LHCN-M2 (cell line): Measurements from ENCODE around the gene VDAC1. TPM values are rescaled to one million over a fixed set of nuclear protein-coding genes. Genes with fewer than 3 reads are reported as not detected.

Experiments
- DNase-seq: peaks from one replicate; pipeline ENCODE4 v3.0.0-alpha.2; 2012; ENCODE audit warnings: low read depth
- total RNA-seq: library from RNA; depleted of rRNA; stranded (reverse); fragments of >200 nt; gene quantifications from 2 replicates; pipeline ENCODE4 v1.2.3, GENCODE V29; 2014

The VDAC1 gene
- total RNA-seq, 1 experiment from 2014 or later = 461 TPM

- DNase-seq = no peak
Observed at GRCh38 chr5:134024811-134025210, 20.0 kb upstream of the VDAC1 start.

GRCh38 chr5:134022333-134022732, 17.6 kb upstream of the VDAC1 start:
- no peak for DNase-seq

- no peak for DNase-seq
Observed at GRCh38 chr5:134020188-134020587, 15.4 kb upstream of the VDAC1 start.

GRCh38 chr5:134019636-134020035, 14.9 kb upstream of the VDAC1 start:
- DNase-seq = no peak

- DNase-seq = no peak
Observed at GRCh38 chr5:134018986-134019316, 14.2 kb upstream of the VDAC1 start.

GRCh38 chr5:134018154-134018985, 13.6 kb upstream of the VDAC1 start:
- DNase-seq = no peak

- DNase-seq = no peak
Observed at GRCh38 chr5:134008266-134008749, 3.5 kb upstream of the VDAC1 start.

- DNase-seq = no peak
Observed at GRCh38 chr5:134007581-134008265, 2.9 kb upstream of the VDAC1 start.

GRCh38 chr5:134006115-134006514, 1.3 kb upstream of the VDAC1 start:
- DNase-seq = no peak

- no peak for DNase-seq
Observed at GRCh38 chr5:134005417-134006061, 764 bp upstream of the VDAC1 start.

- peak; percentile 49 for DNase-seq
Observed at GRCh38 chr5:134003817-134004625, 754 bp downstream of the VDAC1 start.

GRCh38 chr5:134003064-134003816, 1.5 kb downstream of the VDAC1 start:
- no peak for DNase-seq

- no peak for DNase-seq
Observed at GRCh38 chr5:134001938-134002731, 2.6 kb downstream of the VDAC1 start.

- DNase-seq = no peak
Observed at GRCh38 chr5:134000696-134001453, 3.9 kb downstream of the VDAC1 start.

GRCh38 chr5:134000091-134000511, 4.7 kb downstream of the VDAC1 start:
- DNase-seq = peak; percentile 90

GRCh38 chr5:133998807-133999206, 6.0 kb downstream of the VDAC1 start:
- DNase-seq = no peak

GRCh38 chr5:133998042-133998441, 6.7 kb downstream of the VDAC1 start:
- no peak for DNase-seq

GRCh38 chr5:133996683-133997252, 8.0 kb downstream of the VDAC1 start:
- peak; percentile 26 for DNase-seq
